GM12801 (cell line): ENCODE results near the gene PITRM1.

Experiments used
- TF ChIP-seq, protein P1 (sequence below): IDR thresholded peaks from one replicate; pipeline ENCODE4 v1.5.1; 2011; ENCODE audit warnings: control low read depth; ENCODE audit not compliant: insufficient read length; ENCODE audit errors: extremely low read depth

The PITRM1 gene

DNA sequence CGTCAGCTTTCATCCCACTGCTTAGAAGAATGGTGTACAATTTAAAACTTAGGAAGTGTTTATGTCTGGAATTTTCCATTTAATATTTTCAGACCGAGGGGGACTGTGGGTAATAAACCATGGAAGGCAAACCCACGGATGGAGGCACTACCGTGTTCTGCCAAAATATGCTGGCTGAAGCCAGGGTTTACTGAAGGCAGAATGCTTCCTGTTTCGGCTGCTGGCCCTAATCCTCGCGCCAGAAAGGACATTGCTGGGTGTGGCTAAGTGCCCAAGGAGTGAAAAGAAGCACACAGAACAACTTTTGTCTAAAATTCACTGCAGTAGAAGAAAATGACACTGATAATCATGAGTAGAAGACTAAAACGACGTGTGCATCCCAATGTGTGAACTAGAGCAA, 32.3 kb downstream of the PITRM1 start:
- TF ChIP-seq, protein P1, sequence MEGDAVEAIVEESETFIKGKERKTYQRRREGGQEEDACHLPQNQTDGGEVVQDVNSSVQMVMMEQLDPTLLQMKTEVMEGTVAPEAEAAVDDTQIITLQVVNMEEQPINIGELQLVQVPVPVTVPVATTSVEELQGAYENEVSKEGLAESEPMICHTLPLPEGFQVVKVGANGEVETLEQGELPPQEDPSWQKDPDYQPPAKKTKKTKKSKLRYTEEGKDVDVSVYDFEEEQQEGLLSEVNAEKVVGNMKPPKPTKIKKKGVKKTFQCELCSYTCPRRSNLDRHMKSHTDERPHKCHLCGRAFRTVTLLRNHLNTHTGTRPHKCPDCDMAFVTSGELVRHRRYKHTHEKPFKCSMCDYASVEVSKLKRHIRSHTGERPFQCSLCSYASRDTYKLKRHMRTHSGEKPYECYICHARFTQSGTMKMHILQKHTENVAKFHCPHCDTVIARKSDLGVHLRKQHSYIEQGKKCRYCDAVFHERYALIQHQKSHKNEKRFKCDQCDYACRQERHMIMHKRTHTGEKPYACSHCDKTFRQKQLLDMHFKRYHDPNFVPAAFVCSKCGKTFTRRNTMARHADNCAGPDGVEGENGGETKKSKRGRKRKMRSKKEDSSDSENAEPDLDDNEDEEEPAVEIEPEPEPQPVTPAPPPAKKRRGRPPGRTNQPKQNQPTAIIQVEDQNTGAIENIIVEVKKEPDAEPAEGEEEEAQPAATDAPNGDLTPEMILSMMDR: no peak

DNA sequence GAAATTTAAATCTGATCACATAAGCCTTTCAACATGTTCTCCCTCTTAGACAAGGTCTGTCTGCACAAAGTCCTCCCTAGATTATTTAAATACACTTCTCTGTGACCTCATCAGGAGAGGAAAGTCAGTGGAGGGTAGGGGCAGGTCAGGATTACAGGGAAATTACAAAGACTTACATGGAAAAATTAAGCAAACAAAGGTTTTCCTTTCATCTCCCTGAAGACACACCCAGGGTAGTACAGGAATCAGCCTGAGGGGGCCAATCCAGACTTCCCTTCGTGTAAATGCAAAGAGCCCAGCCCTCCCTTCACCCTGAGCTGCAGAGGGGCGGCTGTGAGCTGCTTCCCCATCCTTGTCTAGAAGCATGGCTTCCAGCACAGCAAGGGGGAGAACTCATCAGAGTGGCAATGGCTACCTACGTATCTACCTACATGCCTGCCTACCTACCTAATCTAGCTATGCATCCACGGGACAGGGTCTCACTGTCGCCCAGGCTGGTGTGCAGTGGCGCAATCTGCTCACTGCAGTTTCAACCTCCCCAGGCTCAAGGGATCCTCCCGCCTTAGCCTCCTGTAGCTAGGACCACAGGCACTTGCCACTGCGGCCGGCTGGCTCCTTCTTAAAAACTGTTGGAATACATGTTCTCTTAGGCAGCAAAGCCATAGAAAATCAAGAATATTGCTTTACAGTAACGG, 33.2 kb downstream of the PITRM1 start:
- TF ChIP-seq, protein P1: no peak

DNA sequence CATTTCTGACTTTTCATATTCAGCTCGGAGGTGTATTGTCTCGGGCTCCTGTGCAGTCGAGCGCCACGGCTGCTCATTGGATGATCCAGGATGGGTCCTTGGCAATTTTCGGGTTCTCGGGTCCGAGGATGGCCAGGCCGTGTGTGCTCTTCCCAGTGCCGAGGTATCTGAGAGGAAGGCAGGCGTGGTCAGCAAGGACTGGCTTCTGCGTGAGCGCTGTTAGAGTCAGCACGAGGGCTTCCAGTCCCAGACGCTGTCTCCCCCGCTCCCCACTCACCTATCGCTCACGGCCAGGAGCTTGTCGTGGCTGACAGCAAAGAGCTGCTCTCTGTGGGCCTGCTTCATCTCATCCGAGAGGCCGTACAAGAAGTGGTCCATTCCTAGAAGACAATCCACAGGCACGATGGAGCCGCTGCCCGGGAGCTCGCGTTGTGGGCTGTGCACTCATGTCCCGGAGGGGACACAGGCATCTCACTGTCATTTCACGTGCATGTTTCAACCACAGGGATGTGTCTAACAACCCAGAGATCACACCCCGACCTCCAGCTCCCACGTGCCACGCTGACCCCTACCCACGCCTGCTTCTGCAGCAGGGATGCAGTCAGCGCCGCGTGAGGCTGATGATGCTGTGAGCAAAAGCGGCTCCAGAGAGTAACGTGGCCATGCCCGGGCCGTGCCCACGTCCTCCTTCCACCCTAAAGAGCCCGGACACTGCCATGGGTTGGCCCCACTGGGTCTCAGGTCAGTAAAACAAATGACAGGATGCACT, 34.4 kb downstream of the PITRM1 start:
- TF ChIP-seq, protein P1: no peak

DNA sequence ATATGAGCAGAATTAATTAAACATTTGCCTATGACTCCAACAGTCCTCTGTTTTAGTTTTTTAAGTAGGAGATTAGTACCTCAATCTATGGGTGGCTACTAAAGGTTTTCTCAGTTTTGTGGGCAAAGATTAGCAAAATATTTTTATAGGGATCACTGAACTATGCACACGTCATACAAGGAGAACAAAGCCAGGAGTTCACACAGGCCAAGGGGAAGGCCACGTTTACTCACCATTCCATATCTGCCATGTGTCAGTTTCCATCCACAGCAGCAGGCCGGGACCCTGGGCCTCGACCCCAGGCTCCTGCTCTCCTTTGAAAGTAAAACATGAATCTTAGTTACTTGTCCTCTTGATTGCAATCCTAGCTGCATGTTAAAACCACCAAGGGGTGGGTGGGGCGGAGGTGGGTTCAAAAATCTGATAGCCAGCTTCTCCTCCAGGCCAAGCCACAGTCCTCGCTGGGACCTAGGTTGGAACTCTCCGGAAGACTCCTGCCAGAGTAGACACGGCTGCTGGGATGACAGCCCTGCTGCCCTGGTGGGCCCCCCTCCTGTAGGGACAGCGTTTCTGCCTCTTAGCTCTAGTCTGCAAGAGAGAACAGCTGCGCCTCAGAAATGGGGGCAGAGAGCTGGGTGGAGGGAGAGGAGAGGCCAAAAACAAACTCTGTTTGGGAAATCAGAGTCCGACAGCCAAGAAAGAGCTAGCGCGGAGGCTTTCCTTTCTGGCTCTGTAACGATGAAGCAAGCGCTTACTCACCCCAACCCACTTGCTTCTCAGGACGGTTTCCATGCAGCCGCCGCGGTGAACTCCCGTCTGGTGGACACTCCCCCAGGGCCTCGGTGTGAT, 35.6 kb downstream of the PITRM1 start:
- TF ChIP-seq, protein P1: no peak

DNA sequence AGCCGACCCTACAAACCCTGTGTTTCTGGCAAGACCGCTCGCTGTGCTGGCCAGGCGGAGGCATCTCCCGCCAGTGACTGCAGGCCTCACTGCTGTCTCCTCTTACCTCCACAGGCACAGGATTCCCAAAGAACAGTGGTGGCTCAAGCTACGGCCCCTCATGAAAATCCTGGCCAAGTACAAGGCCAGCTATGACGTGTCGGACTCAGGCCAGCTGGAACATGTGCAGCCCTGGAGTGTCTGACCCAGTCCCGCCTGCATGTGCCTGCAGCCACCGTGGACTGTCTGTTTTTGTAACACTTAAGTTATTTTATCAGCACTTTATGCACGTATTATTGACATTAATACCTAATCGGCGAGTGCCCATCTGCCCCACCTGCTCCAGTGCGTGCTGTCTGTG, 36.2 kb downstream of the PITRM1 start:
- TF ChIP-seq, protein P1: no peak

DNA sequence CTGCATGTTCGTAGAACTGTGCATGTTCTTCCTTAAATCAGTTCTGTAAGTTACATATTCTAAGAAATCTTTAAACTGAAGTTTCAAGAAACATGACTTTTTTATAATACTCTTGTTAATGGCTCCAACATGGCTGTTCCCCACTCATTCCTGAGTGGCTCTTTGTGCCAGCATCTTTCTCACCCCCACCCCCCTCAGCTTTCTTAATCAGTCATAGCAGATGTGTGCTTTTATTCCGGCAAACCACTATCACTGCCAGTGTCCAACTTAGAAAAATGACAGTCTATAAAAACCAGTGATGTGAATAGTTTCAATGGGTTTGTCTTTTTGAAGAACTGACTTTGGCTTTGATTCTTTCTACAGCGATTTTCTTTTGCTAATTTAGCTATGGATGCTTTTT, 37.6 kb downstream of the PITRM1 start:
- TF ChIP-seq, protein P1: no peak

DNA sequence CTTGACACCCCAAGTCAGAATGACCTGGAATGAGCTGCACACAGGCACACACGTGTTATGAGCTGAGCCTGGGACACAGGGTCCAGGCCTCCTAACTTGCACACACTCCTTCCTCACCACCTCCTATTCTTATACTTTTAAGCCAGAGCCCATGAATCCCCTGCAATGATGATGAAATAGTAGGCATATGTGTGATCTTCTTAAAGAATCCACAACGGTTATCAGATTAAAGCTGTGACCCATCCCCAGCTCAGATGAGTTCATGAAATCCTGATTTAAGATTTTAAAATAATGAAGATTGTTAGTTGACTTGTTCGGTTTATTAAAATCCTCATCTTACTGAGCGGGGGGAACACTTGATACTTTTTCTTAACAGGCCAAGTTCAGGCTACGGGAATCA, 38.6 kb downstream of the PITRM1 start:
- TF ChIP-seq, protein P1: no peak
